PC-9 (cell line): ENCODE results near the gene ADAMTS4. TPM values are rescaled to one million over a fixed set of nuclear protein-coding genes. Genes with fewer than 3 reads are reported as not detected.

Experiments used
- BruUV-seq: library from RNA; stranded (reverse); fragments of 400-500 nt; replicated peaks from 2 replicates; lab custom pipeline; 2021; lab: Mats Ljungman, UMichigan
- CTCF ChIA-PET: fragments of 300-600 bp; sonication (Branson Sonifier 250); formaldehyde crosslinking; loops from one replicate; lab custom pipeline; 2022; ENCODE audit warnings: antibody characterized with exemption; lab: Charles Lee
- POLR2A ChIA-PET: fragments of 300-600 bp; sonication (Branson Sonifier 250); formaldehyde crosslinking; loops from one replicate; lab custom pipeline; 2022; ENCODE audit warnings: antibody characterized with exemption; ENCODE audit not compliant: unreplicated experiment; lab: Charles Lee
- DNase-seq, 2 experiments: peaks; one replicate each; pipeline versions ENCODE4 v3.0.0 to v3.0.0-alpha.2; 2015 to 2022; ENCODE audit warnings: mixed read lengths in 1 of 2
- H2AFZ ChIP-seq: fragments of 200-600 bp; sonication (generic); 2 replicates; pipeline ENCODE4 v1.8.1; 2017; ENCODE audit warnings: antibody characterized with exemption
- H3F3A ChIP-seq: fragments of 200-600 bp; sonication (generic); 2 replicates; pipeline ENCODE4 v1.8.1; 2017; ENCODE audit warnings: antibody characterized with exemption, mild to moderate bottlenecking, low read depth; ENCODE audit not compliant: insufficient read depth
- H3K27ac ChIP-seq: fragments of 200-600 bp; sonication (generic); 2 replicates; pipeline ENCODE4 v1.6.1; 2016; ENCODE audit warnings: mixed run types
- H3K27me3 ChIP-seq: fragments of 200-600 bp; sonication (generic); 2 replicates; pipeline ENCODE4 v1.6.1; 2016; ENCODE audit warnings: low read depth, mixed run types; ENCODE audit not compliant: insufficient read depth
- H3K36me3 ChIP-seq: fragments of 200-600 bp; sonication (generic); 2 replicates; pipeline ENCODE4 v1.6.1; 2016; ENCODE audit warnings: low read depth, mixed run types
- H3K4me1 ChIP-seq: fragments of 200-600 bp; sonication (generic); replicated peaks from 2 replicates; pipeline ENCODE4 v1.6.1; 2016; ENCODE audit warnings: mixed run types; ENCODE audit not compliant: insufficient read depth
- H3K4me2 ChIP-seq: fragments of 200-600 bp; sonication (generic); 2 replicates; pipeline ENCODE4 v1.6.1; 2017; ENCODE audit warnings: mixed run types
- H3K4me3 ChIP-seq: fragments of 200-600 bp; sonication (generic); 2 replicates; pipeline ENCODE4 v1.6.1; 2016; ENCODE audit warnings: mixed run types
- H3K79me2 ChIP-seq: fragments of 200-600 bp; sonication (generic); 2 replicates; pipeline ENCODE4 v1.6.1; 2017; ENCODE audit warnings: low read depth, mixed run types
- H3K9me2 ChIP-seq: fragments of 200-600 bp; sonication (generic); 2 replicates; pipeline ENCODE4 v1.8.1; 2017; ENCODE audit warnings: mild to moderate bottlenecking; ENCODE audit not compliant: insufficient read depth
- H3K9me3 ChIP-seq: fragments of 200-600 bp; sonication (generic); 2 replicates; pipeline ENCODE4 v1.8.1; 2016; ENCODE audit warnings: low read depth; ENCODE audit not compliant: insufficient read depth
- H4K20me1 ChIP-seq: fragments of 200-600 bp; sonication (generic); 2 replicates; pipeline ENCODE4 v1.8.1; 2017; ENCODE audit not compliant: insufficient read depth
- CTCF ChIP-seq: fragments of 200-600 bp; sonication (generic); conservative IDR thresholded peaks from 2 replicates; pipeline ENCODE4 v1.6.1; 2017; ENCODE audit warnings: mixed run types, antibody characterized with exemption, mild to moderate bottlenecking, moderate library complexity
- EZH2 ChIP-seq: fragments of 200-600 bp; sonication (generic); IDR thresholded peaks from 2 replicates; pipeline ENCODE4 v1.8.0; 2017; ENCODE audit warnings: antibody characterized with exemption, low read depth
- intact Hi-C: fragments of 100-400 bp; cut with micrococcal nuclease; formaldehyde crosslinking; loops from one replicate; pipeline ENCODE4 v1.10.0; 2022; ENCODE audit not compliant: unreplicated experiment
- total RNA-seq: library from RNA; stranded (reverse); gene quantifications from 2 replicates; pipeline ENCODE4 v1.2.3, GENCODE V29; 2021

ADAMTS4 gene
- total RNA-seq, 1 experiment from 2014 or later, result not detected

- Histone ChIP-seq H3K9me2 (no peaks in the 10 kb centered on the region), H3K36me3 (peaks cover 11% of the 10 kb centered on the region), H3K9me3 (no peaks in the 10 kb centered on the region), H2AFZ (no peak overlapping the region), H4K20me1 (no peaks in the 10 kb centered on the region), H3K27ac (no peak overlapping the region), H3K4me3 (no peak overlapping the region), H3K79me2 (peaks cover 10% of the 10 kb centered on the region), H3F3A (peaks cover 7% of the 10 kb centered on the region; the same call in 1 of the 2 replicates), H3K4me2 (no peak overlapping the region), H3K27me3 (no peaks in the 10 kb centered on the region), H3K4me1 (peaks cover 12% of the 10 kb centered on the region)
- CTCF ChIA-PET, result interaction anchor here (0.5 kb wide), 1 partner anchor 1142 kb away, joined by 4 read pairs; no protein-coding TSS in a partner anchor
- POLR2A ChIA-PET, result no interaction called here
- no peak for DNase-seq
- intact Hi-C loops, result no loop called here
- no TSS peak for BruUV-seq
- TF ChIP-seq EZH2 (no peak), CTCF (no peak)
These were observed 27.2 kb downstream of the ADAMTS4 start for GRCh38 chr1:161171696-161172095.

- Histone ChIP-seq H4K20me1 (no peaks in the 10 kb centered on the region), H2AFZ (no peak overlapping the region), H3K9me2 (no peaks in the 10 kb centered on the region), H3K4me3 (no peak overlapping the region), H3K36me3 (peaks cover 11% of the 10 kb centered on the region), H3K9me3 (no peaks in the 10 kb centered on the region), H3K4me2 (no peak overlapping the region), H3F3A (peaks cover 7% of the 10 kb centered on the region; the same call in 1 of the 2 replicates), H3K27me3 (no peaks in the 10 kb centered on the region), H3K27ac (no peak overlapping the region), H3K4me1 (peaks cover 8% of the 10 kb centered on the region), H3K79me2 (peaks cover 5% of the 10 kb centered on the region)
- ChIA-PET CTCF (interaction anchor here (0.5 kb wide), 1 partner anchor 1142 kb away, joined by 4 read pairs; no protein-coding TSS in a partner anchor), POLR2A (no interaction called here)
- intact Hi-C loops, result no loop called here
- no peak for DNase-seq
- no TSS peak for BruUV-seq
- TF ChIP-seq EZH2 (no peak), CTCF (peak; percentile 27; the same call in 1 of the 2 replicates)
These were observed 27.7 kb downstream of the ADAMTS4 start for GRCh38 chr1:161171191-161171590.

GRCh38 chr1:161168906-161169305 is 29.9 kb downstream of the ADAMTS4 start:
- H3K36me3 ChIP-seq, result peaks cover 9% of the 10 kb centered on the region
- no peaks in the 10 kb centered on the region for H4K20me1 ChIP-seq
- peaks cover 15% of the 10 kb centered on the region for H3K4me1 ChIP-seq
- no peak for DNase-seq
- peaks cover 26% of the 10 kb centered on the region; the same call in 1 of the 2 replicates for H3F3A ChIP-seq
- no peaks in the 10 kb centered on the region for H3K9me3 ChIP-seq
- POLR2A ChIA-PET, result no interaction called here
- TF ChIP-seq EZH2, result no peak
- no peak for TF ChIP-seq CTCF
- H2AFZ ChIP-seq, result no peak overlapping the region
- no peaks in the 10 kb centered on the region for H3K27me3 ChIP-seq
- H3K4me3 ChIP-seq, result no peak overlapping the region
- CTCF ChIA-PET, result interaction anchor here (0.6 kb wide), 1 partner anchor 72 kb away, joined by 8 read pairs; no protein-coding TSS in a partner anchor
- intact Hi-C loops, result no loop called here
- H3K79me2 ChIP-seq, result no peaks in the 10 kb centered on the region
- H3K27ac ChIP-seq, result no peak overlapping the region
- H3K4me2 ChIP-seq, result no peak overlapping the region
- H3K9me2 ChIP-seq, result no peaks in the 10 kb centered on the region
- BruUV-seq, result no TSS peak
